ENCODE data around the gene MAN2B2.

GRCh38 chr4:6575503-6576240 lies 683 bp downstream of the MAN2B2 start:
- TF ChIP-seq POU6F1 (CRISPR knock-in tag; IDR thresholded peaks at IDR 0.05; ENCODE audit: borderline replicate concordance, low read depth) = no peak
- TF ChIP-seq PATZ1 (CRISPR knock-in tag; IDR thresholded peaks at IDR 0.05; ENCODE audit: borderline replicate concordance) = no peak
- no peak for TF ChIP-seq GLIS3 (CRISPR knock-in tag; IDR thresholded peaks at IDR 0.05)
- no peak for TF ChIP-seq ESRRG (CRISPR knock-in tag; IDR thresholded peaks at IDR 0.05)
- no peak for TF ChIP-seq CSRNP3 (CRISPR knock-in tag; IDR thresholded peaks at IDR 0.05)
- no peak for TF ChIP-seq TOX (CRISPR knock-in tag; IDR thresholded peaks at IDR 0.05; ENCODE audit: borderline replicate concordance)
- no peak for TF ChIP-seq ARNTL (CRISPR knock-in tag; IDR thresholded peaks at IDR 0.05; ENCODE audit: borderline replicate concordance, low read depth)
- TF ChIP-seq OSR1 (CRISPR knock-in tag; IDR thresholded peaks at IDR 0.05) = no peak
- TF ChIP-seq ZNF8 (CRISPR knock-in tag; IDR thresholded peaks at IDR 0.05) = no peak
- no peak for TF ChIP-seq CREB5 (CRISPR knock-in tag; IDR thresholded peaks at IDR 0.05; ENCODE audit: low read depth)
- TF ChIP-seq ZFP3 (CRISPR knock-in tag; IDR thresholded peaks at IDR 0.05) = no peak
- no peak for TF ChIP-seq SNAI2 (CRISPR knock-in tag; IDR thresholded peaks at IDR 0.05)
- no peak for TF ChIP-seq TSHZ2 (CRISPR knock-in tag; IDR thresholded peaks at IDR 0.05)
- no peak for TF ChIP-seq PPARA (CRISPR knock-in tag; IDR thresholded peaks at IDR 0.05; ENCODE audit: borderline replicate concordance)

All from SK-N-SH treated with all-trans-retinoic acid at 6 μM for 48 hours (cell line).